Heart left ventricle (tissue), 13 donors: ENCODE data around the gene FBXO44.

Experiments
- POLR2A ChIP-seq, 2 donors: fragments of 450-650 bp; IDR thresholded peaks; one replicate each; pipeline ENCODE4 v1.6.1; 2017; ENCODE audit warnings: antibody characterized with exemption in 2 of 2, mild to moderate bottlenecking in 2 of 2, moderate library complexity in 2 of 2
- TF ChIP-seq, protein P1 (sequence below), 12 donors: fragments of 200-600 bp; sonication (generic) in 4 of 12; IDR thresholded peaks; one replicate each; pipeline versions ENCODE4 v1.5.0 to v1.8.0; 2018 to 2022; ENCODE audit warnings: antibody characterized with exemption in 12 of 12, mild to moderate bottlenecking in 5 of 12
- donor health status: ischemic (EF 13 %, LVEDD 7.1; RV severe dilation, severe dysfunction).
- donor health status: DM: no; HTN: yes; CAD: no.
- donor health status: DM: no; HTN: no; CAD: no.
- donor health status: ischemic (EF 25% LVEDD 6.9; RV normal size, moderate dysfunction).
- donor health status: ischemic (EF 25% LVEDD 5.7; RV mildly dilated, moderate dysfunction).
- donor health status: ischemic (EF 35%, LVEDD 5.7; RV mildly dilated, moderate dysfunction).
- donor health status: nonischemic (EF 11% LVEDD 7.7; RV severe dilation, severe dysfunction).
- donor health status: DM: yes; HTN: yes; CAD: no.
- donor health status: PGD.
- donor health status: ischemic (EF 29% LVEDD 5.4; RV normal size, mild dysfunction).
- donor health status: nonischemic (EF 23%, LVEDD 6.1; RV moderate dilation, normal function).

DNA sequence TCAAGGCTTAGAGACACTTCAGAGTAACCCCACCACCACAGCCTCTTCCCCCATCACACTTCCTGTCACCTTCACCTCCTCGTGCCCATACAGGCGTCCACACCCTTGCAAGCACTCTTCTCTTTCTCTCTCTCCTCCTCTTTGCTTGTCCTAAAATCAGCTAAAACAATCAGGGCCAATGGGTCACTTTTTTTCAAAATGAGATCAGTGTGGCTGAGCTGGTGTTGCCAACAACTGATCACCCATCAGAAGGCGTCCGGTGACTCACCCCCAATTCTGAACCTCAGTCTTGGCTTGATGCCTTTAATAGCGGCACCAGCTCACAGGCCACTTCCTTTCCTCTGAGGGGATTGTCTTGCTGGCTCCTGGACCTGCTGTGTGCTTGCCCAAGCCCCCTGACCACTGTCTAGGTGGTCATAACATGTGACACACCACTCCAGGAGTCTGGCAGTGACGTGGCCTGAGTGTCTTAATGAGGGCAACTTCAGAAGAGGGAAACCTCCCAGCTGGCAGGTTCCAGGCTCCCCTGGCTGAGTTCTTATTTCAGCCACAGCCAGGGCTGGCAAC, 38.4 kb downstream of the FBXO44 start:
- no peak for TF ChIP-seq POLR2A (IDR thresholded peaks at IDR 0.05)
- TF ChIP-seq, protein P1, sequence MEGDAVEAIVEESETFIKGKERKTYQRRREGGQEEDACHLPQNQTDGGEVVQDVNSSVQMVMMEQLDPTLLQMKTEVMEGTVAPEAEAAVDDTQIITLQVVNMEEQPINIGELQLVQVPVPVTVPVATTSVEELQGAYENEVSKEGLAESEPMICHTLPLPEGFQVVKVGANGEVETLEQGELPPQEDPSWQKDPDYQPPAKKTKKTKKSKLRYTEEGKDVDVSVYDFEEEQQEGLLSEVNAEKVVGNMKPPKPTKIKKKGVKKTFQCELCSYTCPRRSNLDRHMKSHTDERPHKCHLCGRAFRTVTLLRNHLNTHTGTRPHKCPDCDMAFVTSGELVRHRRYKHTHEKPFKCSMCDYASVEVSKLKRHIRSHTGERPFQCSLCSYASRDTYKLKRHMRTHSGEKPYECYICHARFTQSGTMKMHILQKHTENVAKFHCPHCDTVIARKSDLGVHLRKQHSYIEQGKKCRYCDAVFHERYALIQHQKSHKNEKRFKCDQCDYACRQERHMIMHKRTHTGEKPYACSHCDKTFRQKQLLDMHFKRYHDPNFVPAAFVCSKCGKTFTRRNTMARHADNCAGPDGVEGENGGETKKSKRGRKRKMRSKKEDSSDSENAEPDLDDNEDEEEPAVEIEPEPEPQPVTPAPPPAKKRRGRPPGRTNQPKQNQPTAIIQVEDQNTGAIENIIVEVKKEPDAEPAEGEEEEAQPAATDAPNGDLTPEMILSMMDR (IDR thresholded peaks at IDR 0.05): no peak
